Measurements from ENCODE around the gene STAM2. TPM values are rescaled to one million over a fixed set of nuclear protein-coding genes. Genes with fewer than 3 reads are reported as not detected.
"Not testable (repeated sequence)": the region's sequence is repeated elsewhere in the genome, so short reads cannot be mapped to it uniquely, and the experiment has no call there.

Gene STAM2
- total and polyA plus RNA-seq, 5 donors = 8.2 to 32.2 (median 26.8) TPM

DNA sequence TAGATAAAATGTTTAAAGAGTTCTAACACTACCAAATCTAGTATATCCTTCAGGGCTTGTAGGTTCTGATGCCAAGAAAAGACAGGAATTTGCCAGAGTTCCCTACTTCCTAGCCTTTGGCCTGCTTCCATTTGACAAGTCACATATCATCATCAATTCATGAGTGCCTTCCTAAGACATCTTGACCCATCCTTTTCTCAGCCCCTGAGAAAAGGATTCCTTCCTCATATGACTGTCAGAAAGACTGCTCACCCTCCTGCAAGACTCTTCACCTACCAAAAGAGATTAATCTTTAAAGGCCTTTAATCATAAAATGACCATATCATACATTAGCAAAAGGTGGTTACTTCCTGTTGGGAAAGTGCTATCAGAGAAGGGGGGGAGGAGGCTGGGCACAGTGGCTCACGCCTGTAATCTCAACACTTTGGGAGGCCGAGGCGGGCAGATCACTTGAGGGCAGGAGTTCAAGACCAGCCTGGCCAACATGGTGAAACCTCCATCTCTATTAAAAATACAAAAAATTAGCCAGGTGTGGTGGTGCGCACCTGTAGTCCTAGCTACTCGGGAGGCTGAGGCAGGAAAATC is 3.3 kb downstream of the STAM2 start:
- H3K27me3 ChIP-seq (ENCODE audit: control insufficient read depth, insufficient read depth); H3K4me3 ChIP-seq (ENCODE audit: low read length); H3K27ac ChIP-seq (ENCODE audit: low read length); H3K4me1 ChIP-seq (ENCODE audit: control insufficient read depth, insufficient read depth, low read length); DNase-seq; H3K9me3 ChIP-seq (ENCODE audit: control insufficient read depth, low read length); ATAC-seq: not testable (repeated sequence)
- intact Hi-C loops (cut with DNase I) = loop anchor here in 2 of 4 donors (10.0 kb wide), 1 partner anchor 137 kb away; no protein-coding TSS in a partner anchor
- 87% methylated on average over 5 of the region's 5 CpGs for WGBS

DNA sequence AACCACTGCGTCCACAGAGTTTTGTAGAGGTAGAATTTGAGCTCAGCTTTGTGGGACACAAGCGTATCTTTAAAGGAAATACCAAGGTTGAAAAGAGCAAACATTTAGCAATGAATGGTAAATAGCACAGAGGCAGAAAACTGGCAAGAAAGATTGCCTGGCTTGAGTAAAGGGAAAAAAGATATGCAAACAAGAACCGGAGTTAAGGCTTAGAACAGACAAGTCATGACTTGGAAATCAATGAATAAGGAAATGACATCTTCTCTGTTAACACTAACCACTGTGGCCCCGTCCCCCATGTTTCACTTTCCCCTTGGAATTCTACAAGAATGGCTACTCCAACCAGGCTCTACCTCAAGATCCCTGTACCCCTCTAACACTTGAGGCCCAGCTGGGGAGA is 3.8 kb downstream of the STAM2 start:
- DNase-seq (no peak), ATAC-seq (peak in 1 of 2 donors; percentile 2)
- Histone ChIP-seq H3K4me1 (ENCODE audit: control insufficient read depth, insufficient read depth, low read length) (peaks cover 2% of the 10 kb centered on the region), H3K9me3 (ENCODE audit: control insufficient read depth, low read length) (no peaks in the 10 kb centered on the region), H3K27ac (ENCODE audit: low read length) (no peak overlapping the region), H3K27me3 (ENCODE audit: control insufficient read depth, insufficient read depth) (no peaks in the 10 kb centered on the region), H3K4me3 (ENCODE audit: low read length) (no peak overlapping the region)
- 44% methylated on average over 4 of the region's 4 CpGs for WGBS
- intact Hi-C loops (cut with DNase I) = loop anchor here in 2 of 4 donors (10.0 kb wide), 1 partner anchor 137 kb away; no protein-coding TSS in a partner anchor

DNA sequence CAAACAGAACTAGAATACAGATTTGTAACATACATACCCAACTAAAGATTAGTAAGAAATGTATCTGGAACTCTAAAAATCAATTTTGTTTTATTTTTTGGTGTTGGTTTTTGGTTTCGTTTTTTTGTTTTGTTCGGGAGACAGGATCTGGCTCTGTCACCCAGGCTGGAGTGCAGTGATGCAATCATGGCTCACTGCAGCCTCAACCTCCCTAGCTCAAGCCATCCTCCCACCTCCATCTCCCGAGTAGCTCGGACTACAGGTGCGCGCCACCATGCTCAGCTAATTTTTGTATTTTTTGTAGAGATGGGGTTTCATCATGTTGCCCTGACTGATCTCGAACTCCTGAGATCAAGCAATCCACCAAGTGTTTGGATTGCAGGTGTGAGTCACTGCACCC is 6.4 kb downstream of the STAM2 start:
- ATAC-seq; H3K4me3 ChIP-seq (ENCODE audit: low read length); H3K27ac ChIP-seq (ENCODE audit: low read length); DNase-seq; intact Hi-C loops (cut with DNase I); H3K4me1 ChIP-seq (ENCODE audit: control insufficient read depth, insufficient read depth, low read length); H3K27me3 ChIP-seq (ENCODE audit: control insufficient read depth, insufficient read depth); H3K9me3 ChIP-seq (ENCODE audit: control insufficient read depth, low read length): not testable (repeated sequence)
- WGBS = 82% methylated on average over 7 of the region's 7 CpGs

DNA sequence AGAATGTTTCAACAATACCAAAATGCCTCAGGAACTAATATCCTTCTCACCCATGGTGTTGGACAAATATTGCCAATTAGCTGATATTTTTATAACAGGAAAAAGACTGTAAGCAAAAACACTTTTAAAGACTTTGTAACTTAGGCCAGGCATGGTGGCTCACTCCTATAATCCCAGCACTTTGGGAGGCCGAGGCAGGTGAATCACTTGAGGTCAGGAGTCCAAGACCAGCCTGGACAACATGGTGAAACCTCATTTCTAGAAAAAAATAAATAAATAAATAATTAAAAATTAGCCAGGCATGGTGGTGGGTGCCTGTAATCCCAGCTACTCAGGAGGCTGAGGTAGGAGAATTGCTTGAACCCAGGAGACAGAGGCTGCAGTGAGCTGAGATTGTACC is 8.1 kb downstream of the STAM2 start:
- H3K4me3 ChIP-seq (ENCODE audit: low read length); DNase-seq; H3K27me3 ChIP-seq (ENCODE audit: control insufficient read depth, insufficient read depth); H3K4me1 ChIP-seq (ENCODE audit: control insufficient read depth, insufficient read depth, low read length); ATAC-seq; H3K9me3 ChIP-seq (ENCODE audit: control insufficient read depth, low read length); intact Hi-C loops (cut with DNase I); H3K27ac ChIP-seq (ENCODE audit: low read length): not testable (repeated sequence)
- WGBS = 92% methylated on average over 1 of the region's 1 CpG

DNA sequence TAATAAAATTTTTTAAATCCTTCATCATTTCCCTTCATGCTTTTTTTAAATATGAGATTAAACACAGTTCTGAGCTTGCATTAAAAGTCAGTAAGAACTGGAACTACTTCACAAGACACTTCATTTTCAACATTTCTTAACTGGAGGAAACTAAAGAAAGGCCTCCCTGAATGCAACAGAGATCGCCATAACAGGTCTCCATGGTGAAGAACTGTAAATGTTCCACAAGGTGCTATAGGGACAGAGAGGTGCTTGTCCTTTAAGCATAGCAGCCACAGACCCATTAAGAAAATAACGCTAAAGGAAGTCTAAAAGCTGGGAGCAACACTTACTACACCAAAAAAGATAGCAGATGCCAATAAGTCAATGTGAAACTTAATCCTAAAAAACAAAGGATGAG is 8.5 kb downstream of the STAM2 start:
- Histone ChIP-seq H3K4me1 (ENCODE audit: control insufficient read depth, insufficient read depth, low read length) (peaks cover 6% of the 10 kb centered on the region), H3K27me3 (ENCODE audit: control insufficient read depth, insufficient read depth) (no peaks in the 10 kb centered on the region), H3K27ac (ENCODE audit: low read length) (no peak overlapping the region), H3K4me3 (ENCODE audit: low read length) (no peak overlapping the region), H3K9me3 (ENCODE audit: control insufficient read depth, low read length) (no peaks in the 10 kb centered on the region)
- intact Hi-C loops (cut with DNase I) = no loop called here
- DNase-seq (no peak), ATAC-seq (peak in 1 of 2 donors; percentile 36)
- WGBS = 46% methylated on average over 2 of the region's 2 CpGs

DNA sequence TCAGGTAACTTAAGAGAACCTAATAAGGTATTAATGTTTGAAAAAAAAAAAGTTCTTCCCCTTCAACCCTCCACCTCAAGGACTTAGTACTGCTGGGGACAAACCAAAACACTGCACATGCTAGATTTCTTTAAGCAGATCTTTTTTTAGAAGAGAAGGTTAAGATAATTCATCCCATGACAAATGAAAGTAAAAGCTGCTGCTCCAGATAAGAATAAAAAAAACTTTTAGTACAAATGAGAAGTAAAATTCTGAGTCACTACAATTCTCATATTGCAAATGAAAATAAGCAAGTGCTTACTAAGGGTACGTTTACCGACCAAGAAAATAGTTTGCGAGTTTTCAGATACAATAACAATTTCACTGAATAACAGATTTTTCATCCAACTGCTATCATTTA is 8.9 kb downstream of the STAM2 start:
- intact Hi-C loops (cut with DNase I) = no loop called here
- no peak for DNase-seq
- no peaks in the 10 kb centered on the region for H3K27me3 ChIP-seq (ENCODE audit: control insufficient read depth, insufficient read depth)
- peak; percentile 38 to 51 for ATAC-seq
- H3K4me1 ChIP-seq (ENCODE audit: control insufficient read depth, insufficient read depth, low read length) = peaks cover 6% of the 10 kb centered on the region
- no peak overlapping the region for H3K4me3 ChIP-seq (ENCODE audit: low read length)
- H3K27ac ChIP-seq (ENCODE audit: low read length) = no peak overlapping the region
- WGBS = 27% methylated on average over 3 of the region's 3 CpGs
- no peaks in the 10 kb centered on the region for H3K9me3 ChIP-seq (ENCODE audit: control insufficient read depth, low read length)

DNA sequence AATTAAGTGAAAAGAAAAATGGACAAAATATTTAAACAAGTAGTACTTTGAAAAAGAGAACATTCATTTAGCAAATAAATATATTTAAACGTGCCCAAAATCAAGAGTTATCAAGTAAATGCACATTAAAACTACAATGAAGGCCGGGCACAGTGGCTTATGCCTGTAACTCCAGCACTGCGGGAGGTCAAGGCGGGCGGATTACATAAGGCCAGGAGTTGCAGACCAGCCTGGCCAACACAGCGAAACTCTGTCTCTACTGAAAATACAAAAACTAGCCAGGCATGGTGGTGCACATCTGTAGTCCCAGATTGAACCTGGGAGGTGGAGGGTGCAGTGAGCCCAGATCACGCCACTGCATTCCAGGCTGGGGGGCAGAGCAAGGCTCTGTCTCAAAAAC is 9.8 kb downstream of the STAM2 start:
- 89% methylated on average over 7 of the region's 7 CpGs for WGBS
- peaks cover 6% of the 10 kb centered on the region for H3K4me1 ChIP-seq (ENCODE audit: control insufficient read depth, insufficient read depth, low read length)
- intact Hi-C loops (cut with DNase I) = no loop called here
- H3K27me3 ChIP-seq (ENCODE audit: control insufficient read depth, insufficient read depth) = no peaks in the 10 kb centered on the region
- ATAC-seq (no peak), DNase-seq (no peak)
- no peaks in the 10 kb centered on the region for H3K9me3 ChIP-seq (ENCODE audit: control insufficient read depth, low read length)
- no peak overlapping the region for H3K27ac ChIP-seq (ENCODE audit: low read length)
- H3K4me3 ChIP-seq (ENCODE audit: low read length) = no peak overlapping the region

DNA sequence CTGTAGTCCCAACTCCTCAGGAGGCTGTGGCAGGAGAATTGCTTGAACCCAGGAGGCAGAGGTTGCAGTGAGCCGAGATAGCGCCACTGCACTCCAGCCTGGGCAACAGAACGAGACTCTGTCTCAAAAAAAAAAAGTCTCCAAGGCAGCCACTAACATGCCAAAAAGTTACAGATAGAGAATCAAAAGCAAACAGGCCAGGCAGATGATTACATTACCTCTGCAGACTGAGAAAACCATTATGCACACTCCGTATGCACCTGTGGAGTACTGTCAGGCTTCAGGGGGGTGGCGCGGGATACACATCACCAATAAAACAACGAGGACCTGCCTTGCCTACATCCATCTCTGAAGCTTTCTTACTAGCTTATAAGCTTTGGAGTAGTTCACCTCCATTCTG is 10.3 kb downstream of the STAM2 start:
- intact Hi-C loops (cut with DNase I) = no loop called here
- H3K9me3 ChIP-seq (ENCODE audit: control insufficient read depth, low read length) = no peaks in the 10 kb centered on the region
- H3K4me3 ChIP-seq (ENCODE audit: low read length) = no peak overlapping the region
- H3K27ac ChIP-seq (ENCODE audit: low read length) = no peak overlapping the region
- ATAC-seq = no peak
- WGBS = 92% methylated on average over 7 of the region's 7 CpGs
- no peak for DNase-seq
- H3K27me3 ChIP-seq (ENCODE audit: control insufficient read depth, insufficient read depth) = no peaks in the 10 kb centered on the region
- peaks cover 6% of the 10 kb centered on the region for H3K4me1 ChIP-seq (ENCODE audit: control insufficient read depth, insufficient read depth, low read length)

DNA sequence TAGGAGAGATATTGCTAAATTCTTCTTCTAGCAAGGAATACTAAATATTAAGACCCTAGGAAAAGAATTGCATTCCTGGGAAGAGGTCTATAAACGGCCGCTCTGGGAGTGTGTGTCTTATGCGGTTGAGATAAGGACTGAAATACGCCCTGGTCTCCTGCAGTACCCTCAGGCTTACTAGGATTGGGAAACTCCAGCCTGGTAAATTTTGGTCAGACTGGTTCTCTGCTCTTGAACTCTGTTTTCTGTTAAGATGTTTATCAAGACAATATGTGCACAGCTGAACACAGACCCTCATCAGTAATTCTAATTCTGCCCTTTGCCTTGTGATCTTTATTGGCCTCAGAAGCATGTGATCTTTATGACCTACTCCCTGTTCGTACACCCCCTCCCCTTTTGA is 11.9 kb downstream of the STAM2 start:
- H3K27ac ChIP-seq (ENCODE audit: low read length); H3K4me3 ChIP-seq (ENCODE audit: low read length); ATAC-seq; DNase-seq; intact Hi-C loops (cut with DNase I); H3K27me3 ChIP-seq (ENCODE audit: control insufficient read depth, insufficient read depth); H3K9me3 ChIP-seq (ENCODE audit: control insufficient read depth, low read length); H3K4me1 ChIP-seq (ENCODE audit: control insufficient read depth, insufficient read depth, low read length): not testable (repeated sequence)
- 88% methylated on average over 5 of the region's 5 CpGs for WGBS

DNA sequence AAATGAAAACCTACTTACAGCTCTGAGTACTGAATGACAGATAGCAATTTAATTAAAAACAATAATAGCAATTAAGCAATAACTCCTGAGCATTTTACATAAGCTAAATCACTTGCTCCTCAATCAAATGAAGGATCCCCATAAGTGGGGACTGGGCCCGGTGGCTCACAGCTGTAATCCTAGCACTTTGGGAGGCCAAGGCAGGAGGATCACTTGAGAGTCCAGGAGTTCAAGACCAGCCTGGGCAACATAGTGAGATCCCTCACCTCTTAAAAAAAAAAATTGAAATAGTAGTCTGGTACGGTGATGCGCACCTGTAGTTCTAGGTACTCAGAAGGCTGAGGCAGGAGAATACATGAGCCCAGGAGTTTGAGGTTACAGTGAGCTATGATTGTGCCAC is 13.4 kb downstream of the STAM2 start:
- DNase-seq (no peak), ATAC-seq (no peak)
- 97% methylated on average over 3 of the region's 3 CpGs for WGBS
- Histone ChIP-seq H3K4me3 (ENCODE audit: low read length) (no peak overlapping the region), H3K27ac (ENCODE audit: low read length) (no peak overlapping the region), H3K9me3 (ENCODE audit: control insufficient read depth, low read length) (no peaks in the 10 kb centered on the region), H3K27me3 (ENCODE audit: control insufficient read depth, insufficient read depth) (no peaks in the 10 kb centered on the region), H3K4me1 (ENCODE audit: control insufficient read depth, insufficient read depth, low read length) (peaks cover 6% of the 10 kb centered on the region)
- intact Hi-C loops (cut with DNase I) = no loop called here

DNA sequence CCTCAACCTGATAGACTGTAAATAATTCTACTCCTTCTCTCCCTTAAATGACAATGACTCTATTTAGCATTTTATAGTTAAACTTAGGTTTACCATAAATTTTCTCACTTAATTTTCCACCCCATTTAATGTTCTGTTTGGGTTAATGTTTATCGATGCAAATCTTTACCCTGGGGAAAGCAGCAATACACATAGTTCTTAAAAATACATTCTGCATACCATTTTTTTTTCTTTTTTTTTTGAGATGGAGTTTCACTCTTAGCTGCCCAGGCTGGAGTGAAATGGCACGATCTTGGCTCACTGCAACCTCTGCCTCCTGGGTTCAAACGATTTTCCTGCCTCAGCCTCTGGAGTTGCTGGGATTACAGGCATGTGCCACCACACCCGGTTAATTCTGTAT is 14.0 kb downstream of the STAM2 start:
- Histone ChIP-seq H3K9me3 (ENCODE audit: control insufficient read depth, low read length) (no peaks in the 10 kb centered on the region), H3K27me3 (ENCODE audit: control insufficient read depth, insufficient read depth) (no peaks in the 10 kb centered on the region), H3K4me3 (ENCODE audit: low read length) (no peak overlapping the region), H3K27ac (ENCODE audit: low read length) (no peak overlapping the region), H3K4me1 (ENCODE audit: control insufficient read depth, insufficient read depth, low read length) (peaks cover 5% of the 10 kb centered on the region)
- ATAC-seq (no peak), DNase-seq (no peak)
- intact Hi-C loops (cut with DNase I) = no loop called here
- 86% methylated on average over 4 of the region's 4 CpGs for WGBS

DNA sequence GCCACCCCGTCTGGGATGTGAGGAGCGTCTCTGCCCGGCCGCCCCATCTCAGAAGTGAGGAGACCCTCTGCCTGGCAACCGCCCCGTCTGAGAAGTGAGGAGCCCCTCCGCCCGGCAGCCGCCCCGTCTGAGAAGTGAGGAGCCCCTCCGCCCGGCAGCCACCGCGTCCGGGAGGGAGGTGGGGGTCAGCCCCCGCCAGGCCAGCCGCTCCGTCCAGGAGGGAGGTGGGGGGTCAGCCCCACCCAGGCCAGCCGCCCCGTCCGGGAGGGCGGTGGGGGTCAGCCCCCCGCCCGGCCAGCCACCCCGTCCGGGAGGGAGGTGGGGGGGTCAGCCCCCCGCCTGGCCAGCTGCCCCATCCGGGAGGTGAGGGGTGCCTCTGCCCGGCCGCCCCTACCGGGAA is 15.2 kb downstream of the STAM2 start:
- intact Hi-C loops (cut with DNase I); H3K27ac ChIP-seq (ENCODE audit: low read length); H3K9me3 ChIP-seq (ENCODE audit: control insufficient read depth, low read length); DNase-seq; H3K4me3 ChIP-seq (ENCODE audit: low read length); ATAC-seq; H3K27me3 ChIP-seq (ENCODE audit: control insufficient read depth, insufficient read depth); H3K4me1 ChIP-seq (ENCODE audit: control insufficient read depth, insufficient read depth, low read length): not testable (repeated sequence)
- 98% methylated on average over 29 of the region's 31 CpGs for WGBS
